GM23248 (cell line): ENCODE data around the gene CACNA1D.

Source experiments
- EZH2 ChIP-seq: fragments of 200-600 bp; sonication (generic); IDR thresholded peaks from 2 replicates; pipeline ENCODE4 v1.6.1; 2018; ENCODE audit warnings: antibody characterized with exemption, mild to moderate bottlenecking; ENCODE audit not compliant: insufficient read depth, poor library complexity, severe bottlenecking
- EZH2phosphoT487 ChIP-seq: fragments of 200-600 bp; sonication (generic); IDR thresholded peaks from 2 replicates; pipeline ENCODE4 v1.6.1; 2018; ENCODE audit warnings: antibody characterized with exemption, moderate library complexity, mild to moderate bottlenecking, low read depth; ENCODE audit not compliant: insufficient read depth

DNA sequence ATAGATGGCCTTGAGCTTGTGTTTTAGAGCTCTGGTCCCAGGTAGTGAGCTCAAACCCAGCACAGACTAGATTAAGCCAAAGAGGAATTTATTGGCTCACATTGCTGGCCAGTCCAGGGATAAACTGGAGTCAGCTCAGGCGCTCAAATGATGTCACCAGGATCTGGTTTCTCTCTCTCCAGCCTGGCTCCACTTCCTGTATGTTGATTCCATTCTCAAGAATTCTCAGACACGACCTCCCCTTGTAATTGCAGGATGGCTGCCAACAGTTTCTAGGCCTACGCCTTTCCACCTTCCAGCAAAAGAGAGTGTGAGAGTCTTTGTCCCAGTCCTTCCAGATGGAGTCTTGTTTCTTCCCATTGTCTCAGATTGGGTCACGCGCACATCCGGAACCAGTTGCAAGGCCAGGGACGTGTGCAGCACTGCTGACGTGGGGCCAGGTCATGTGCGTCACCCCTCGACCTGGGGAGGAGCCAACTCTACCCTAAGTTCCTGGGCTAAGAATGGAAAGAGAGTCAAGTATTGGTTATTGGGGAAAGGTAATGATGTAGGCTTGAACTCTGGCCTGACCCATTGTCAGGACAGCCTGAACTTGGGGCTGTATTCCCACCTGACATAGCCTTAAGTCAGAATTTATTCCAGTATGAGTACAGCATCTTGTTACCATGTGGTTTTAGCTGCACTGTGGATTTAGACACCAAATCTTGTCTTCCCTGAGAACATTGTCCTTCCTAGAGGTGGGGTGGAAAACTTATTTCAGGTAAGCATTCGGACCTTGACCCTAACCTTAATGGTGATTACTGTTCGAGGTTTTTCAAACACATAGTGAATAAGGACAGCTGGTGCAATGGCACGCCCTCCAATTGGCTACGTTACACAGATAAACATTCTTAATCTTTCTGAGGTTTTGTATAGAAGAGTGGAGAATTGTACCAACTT, 31.6 kb downstream of the CACNA1D start:
- TF ChIP-seq EZH2phosphoT487 (no peak), EZH2 (no peak)
